ENCODE measurements around the gene THOC7. TPM values are rescaled to one million over a fixed set of nuclear protein-coding genes. Genes with fewer than 3 reads are reported as not detected.

Gene THOC7
- total and polyA plus RNA-seq, 2 donors (not counting 3 experiments of a cell fraction or from before 2014, with no cell fraction given), result 16.9 to 68.7 TPM

GRCh38 chr3:63845215-63845614 is 18.4 kb downstream of the THOC7 start:
- no peak overlapping the region for H3K9ac ChIP-seq (replicated peaks; ENCODE audit: extremely low read depth, insufficient read depth, low read length)
- no peaks in the 10 kb centered on the region for H3K9me1 ChIP-seq (replicated peaks; ENCODE audit: control insufficient read depth, extremely low read depth, insufficient read depth, low read length)
- no peaks in the 10 kb centered on the region for H3K9me3 ChIP-seq (replicated peaks; ENCODE audit: control insufficient read depth, insufficient read depth, low read length)
- H3K27ac ChIP-seq (ENCODE audit: insufficient read depth, low read depth, low read length), result no peak overlapping the region
- BruUV-seq (replicated peaks), result no TSS peak
- DNase-seq (ENCODE audit: low read depth, low spot score), result no peak
- dilution Hi-C loops (cut with MboI; ENCODE audit: extremely low pct_ligation_motif_present, low sequenced_read_pairs) (no loop called here), intact Hi-C loops (cut with micrococcal nuclease) (no loop called here)
- POLR2A ChIA-PET, result no interaction called here
- peaks cover 18% of the 10 kb centered on the region for H3K79me2 ChIP-seq (ENCODE audit: control insufficient read depth, insufficient read depth, low read length)
- H3K4me2 ChIP-seq (ENCODE audit: insufficient read depth, low read length), result no peak overlapping the region
- no peaks in the 10 kb centered on the region for H3K27me3 ChIP-seq (ENCODE audit: control insufficient read depth in 2 of 2, insufficient read depth in 2 of 2, low read length in 2 of 2)
- H3K4me3 ChIP-seq (replicated peaks in 1 of 3; ENCODE audit: insufficient read depth in 1 of 3, low read depth in 1 of 3, low read length in 3 of 3), result no peak overlapping the region
- TF ChIP-seq EZH2 (IDR thresholded peaks at IDR 0.05; ENCODE audit: borderline replicate concordance, low read depth, low read length, severe bottlenecking) (no peak), MYC (IDR thresholded peaks at IDR 0.05; ENCODE audit: low read depth, low read length) (no peak), POLR2AphosphoS5 (IDR thresholded peaks at IDR 0.05; ENCODE audit: insufficient read depth, low read depth, low read length) (no peak), POLR2A (IDR thresholded peaks at IDR 0.05; ENCODE audit: low read depth, low read length) (no peak), GATA2 (IDR thresholded peaks at IDR 0.05; ENCODE audit: insufficient read depth, insufficient read length, low read depth, low read length) (no peak), MAX (IDR thresholded peaks at IDR 0.05; ENCODE audit: insufficient read depth, insufficient read length) (no peak), FOS (IDR thresholded peaks at IDR 0.05; ENCODE audit: borderline replicate concordance, insufficient read depth, low read length) (no peak), JUN (IDR thresholded peaks at IDR 0.05; ENCODE audit: borderline replicate concordance, insufficient read depth, insufficient read length, low read depth) (no peak)
- TF ChIP-seq, protein P1, sequence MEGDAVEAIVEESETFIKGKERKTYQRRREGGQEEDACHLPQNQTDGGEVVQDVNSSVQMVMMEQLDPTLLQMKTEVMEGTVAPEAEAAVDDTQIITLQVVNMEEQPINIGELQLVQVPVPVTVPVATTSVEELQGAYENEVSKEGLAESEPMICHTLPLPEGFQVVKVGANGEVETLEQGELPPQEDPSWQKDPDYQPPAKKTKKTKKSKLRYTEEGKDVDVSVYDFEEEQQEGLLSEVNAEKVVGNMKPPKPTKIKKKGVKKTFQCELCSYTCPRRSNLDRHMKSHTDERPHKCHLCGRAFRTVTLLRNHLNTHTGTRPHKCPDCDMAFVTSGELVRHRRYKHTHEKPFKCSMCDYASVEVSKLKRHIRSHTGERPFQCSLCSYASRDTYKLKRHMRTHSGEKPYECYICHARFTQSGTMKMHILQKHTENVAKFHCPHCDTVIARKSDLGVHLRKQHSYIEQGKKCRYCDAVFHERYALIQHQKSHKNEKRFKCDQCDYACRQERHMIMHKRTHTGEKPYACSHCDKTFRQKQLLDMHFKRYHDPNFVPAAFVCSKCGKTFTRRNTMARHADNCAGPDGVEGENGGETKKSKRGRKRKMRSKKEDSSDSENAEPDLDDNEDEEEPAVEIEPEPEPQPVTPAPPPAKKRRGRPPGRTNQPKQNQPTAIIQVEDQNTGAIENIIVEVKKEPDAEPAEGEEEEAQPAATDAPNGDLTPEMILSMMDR (IDR thresholded peaks at IDR 0.05; ENCODE audit: extremely low read depth in 1 of 2, insufficient read depth in 1 of 2, low read depth in 1 of 2, low read length in 2 of 2), result no peak
- CTCF ChIA-PET, result interaction anchor here (0.6 kb wide), 1 partner anchor 29 kb away, joined by 3 read pairs; no protein-coding TSS in a partner anchor
- no peaks in the 10 kb centered on the region for H4K20me1 ChIP-seq (replicated peaks; ENCODE audit: control insufficient read depth, extremely low read depth, insufficient read depth, low read length)
- no peak for FAIRE-seq
- no peaks in the 10 kb centered on the region for H3K36me3 ChIP-seq (ENCODE audit: control insufficient read depth in 2 of 2, extremely low read depth in 1 of 2, insufficient read depth in 2 of 2, low read length in 2 of 2)
- no peaks in the 10 kb centered on the region for H3K4me1 ChIP-seq (ENCODE audit: control insufficient read depth, extremely low read depth, insufficient read depth, low read length)
- no peak overlapping the region for H2AFZ ChIP-seq (ENCODE audit: low read depth, low read length)
